ENCODE data around the gene SF3B2. TPM values are rescaled to one million over a fixed set of nuclear protein-coding genes. Genes with fewer than 3 reads are reported as not detected.

SF3B2 gene
- total and polyA plus RNA-seq, 9 of the 15 experiments (the other 6 are each of a cell fraction or from before 2014, with no cell fraction given): 58.3 to 248 (median 157) TPM

GRCh38 chr11:66051766-66052663 lies at the start of gene SF3B2 (continued):
- TF ChIP-seq SNIP1 (IDR thresholded peaks at IDR 0.05; ENCODE audit: low read depth): no peak
- TF ChIP-seq ZBTB7A (IDR thresholded peaks at IDR 0.05; ENCODE audit: borderline replicate concordance, control insufficient read depth, low read depth, low read length): no peak; the same call in 1 of the 2 replicates
- no peak for TF ChIP-seq KAT8 (IDR thresholded peaks at IDR 0.05; ENCODE audit: low read depth)
- no peak for TF ChIP-seq TGIF2 (CRISPR knock-in tag; IDR thresholded peaks at IDR 0.05)
- TF ChIP-seq ZBTB11 (CRISPR knock-in tag; IDR thresholded peaks at IDR 0.05): peak; percentile 9 to 95 (median 63); a peak in 5 of 6 replicates
- TF ChIP-seq RFX1 (IDR thresholded peaks at IDR 0.05): peak; percentile 77
- peak; percentile 89; the same call in 1 of the 2 replicates for TF ChIP-seq ELF4 (CRISPR knock-in tag; IDR thresholded peaks at IDR 0.05)
- TF ChIP-seq ZNF232 (CRISPR knock-in tag; IDR thresholded peaks at IDR 0.05): no peak
- TF ChIP-seq ZBTB33 (CRISPR knock-in tag; IDR thresholded peaks at IDR 0.05): peak; percentile 10; the same call in 1 of the 2 replicates
- TF ChIP-seq CCNT2 (IDR thresholded peaks at IDR 0.05; ENCODE audit: borderline replicate concordance, extremely low read depth, insufficient read length, low read depth, low read length): peak; percentile 81
- TF ChIP-seq ARID4B (CRISPR knock-in tag; IDR thresholded peaks at IDR 0.05): peak; percentile 82
- no peak for TF ChIP-seq MECOM (CRISPR knock-in tag; IDR thresholded peaks at IDR 0.05)
- peak; percentile 99 for TF ChIP-seq CXXC5 (CRISPR knock-in tag; IDR thresholded peaks at IDR 0.05)

All from K562 (cell line).